ENCODE results near the gene SMPDL3B. TPM values are rescaled to one million over a fixed set of nuclear protein-coding genes. Genes with fewer than 3 reads are reported as not detected.

Gene SMPDL3B
- total and polyA plus RNA-seq, 2 of the 13 experiments (the other 11 are each of a cell fraction or from before 2014, with no cell fraction given): 0.29 to 1.3 TPM

GRCh38 chr1:27993241-27993640, 58.4 kb downstream of the SMPDL3B start:
- H3K4me3 ChIP-seq (replicated peaks in 1 of 3; ENCODE audit: insufficient read depth in 1 of 3, low read depth in 2 of 3, low read length in 3 of 3): no peak overlapping the region
- POLR2A ChIA-PET: no interaction called here
- TF ChIP-seq GLI4 (CRISPR knock-in tag; IDR thresholded peaks at IDR 0.05; ENCODE audit: borderline replicate concordance) (no peak), CBX5 (CRISPR knock-in tag; IDR thresholded peaks at IDR 0.05; ENCODE audit: borderline replicate concordance) (no peak), STAG1 (CRISPR knock-in tag; IDR thresholded peaks at IDR 0.05) (no peak), SRSF9 (IDR thresholded peaks at IDR 0.05; ENCODE audit: borderline replicate concordance, insufficient read depth, low read depth, low read length, poor library complexity, severe bottlenecking) (no peak), LBX2 (CRISPR knock-in tag; IDR thresholded peaks at IDR 0.05; ENCODE audit: borderline replicate concordance) (no peak), ZNF468 (CRISPR knock-in tag; IDR thresholded peaks at IDR 0.05) (no peak), ZNF235 (CRISPR knock-in tag; IDR thresholded peaks at IDR 0.05; ENCODE audit: borderline replicate concordance) (no peak)
- intact Hi-C loops (cut with micrococcal nuclease; ENCODE audit: unreplicated experiment): no loop called here
- no peak overlapping the region for H3K4me2 ChIP-seq (ENCODE audit: low read depth, low read length)
- no peaks in the 10 kb centered on the region for H3K9me3 ChIP-seq (ENCODE audit: low read length)
- 95% methylated on average over 3 of the region's 3 CpGs for WGBS (ENCODE audit: low lambda C conversion rate)
- H2AFZ ChIP-seq (ENCODE audit: low read length): no peak overlapping the region
- DNase-seq (ENCODE audit: low spot score) (no peak), FAIRE-seq (no peak), ATAC-seq (no peak)
- peaks cover 19 to 68% of the 10 kb centered on the region in 2 experiments for H3K36me3 ChIP-seq (replicated peaks in 1 of 2; ENCODE audit: control insufficient read depth in 1 of 2, insufficient read depth in 2 of 2, low read length in 2 of 2)
- no peaks in the 10 kb centered on the region for H3K4me1 ChIP-seq (ENCODE audit: insufficient read depth, low read length)
- in situ Hi-C loops (cut with HindIII; ENCODE audit: extremely low pct_ligation_motif_present, low pct_unique_long_range_greater_than_20kb): no loop called here
- CTCF ChIA-PET (ENCODE audit: low intra/inter-chr PET ratio, low total read pairs): no interaction called here
- H3K9ac ChIP-seq (ENCODE audit: insufficient read depth, low read depth, low read length): no peak overlapping the region
- no peak overlapping the region for H3K27ac ChIP-seq (ENCODE audit: extremely low read length, insufficient read depth, low read length)
- H4K20me1 ChIP-seq (ENCODE audit: insufficient read depth, low read length): no peaks in the 10 kb centered on the region
- no peaks in the 10 kb centered on the region for H3K27me3 ChIP-seq (ENCODE audit: control insufficient read depth in 1 of 2, insufficient read depth in 2 of 2, low read length in 2 of 2)
- no peaks in the 10 kb centered on the region for H3K79me2 ChIP-seq (ENCODE audit: insufficient read depth, low read length)
- BruUV-seq (replicated peaks): no TSS peak

- ATAC-seq (no peak), DNase-seq (ENCODE audit: low spot score) (no peak), FAIRE-seq (no peak)
- intact Hi-C loops (cut with micrococcal nuclease; ENCODE audit: unreplicated experiment) (no loop called here), in situ Hi-C loops (cut with HindIII; ENCODE audit: extremely low pct_ligation_motif_present, low pct_unique_long_range_greater_than_20kb) (no loop called here)
- Histone ChIP-seq H3K27ac (ENCODE audit: extremely low read length, insufficient read depth, low read length) (no peak overlapping the region), H3K27me3 (ENCODE audit: control insufficient read depth in 1 of 2, insufficient read depth in 2 of 2, low read length in 2 of 2) (no peaks in the 10 kb centered on the region), H3K9me3 (ENCODE audit: low read length) (no peaks in the 10 kb centered on the region), H3K4me2 (ENCODE audit: low read depth, low read length) (no peak overlapping the region), H3K4me1 (ENCODE audit: insufficient read depth, low read length) (no peaks in the 10 kb centered on the region), H3K36me3 (replicated peaks in 1 of 2; ENCODE audit: control insufficient read depth in 1 of 2, insufficient read depth in 2 of 2, low read length in 2 of 2) (peaks cover 20 to 63% of the 10 kb centered on the region in 2 experiments), H3K79me2 (ENCODE audit: insufficient read depth, low read length) (no peaks in the 10 kb centered on the region), H3K9ac (ENCODE audit: insufficient read depth, low read depth, low read length) (no peak overlapping the region), H3K4me3 (replicated peaks in 1 of 3; ENCODE audit: insufficient read depth in 1 of 3, low read depth in 2 of 3, low read length in 3 of 3) (no peak overlapping the region), H2AFZ (ENCODE audit: low read length) (no peak overlapping the region), H4K20me1 (ENCODE audit: insufficient read depth, low read length) (no peaks in the 10 kb centered on the region)
- CTCF ChIA-PET (ENCODE audit: low intra/inter-chr PET ratio, low total read pairs): no interaction called here
- TF ChIP-seq SAP130 (CRISPR knock-in tag; IDR thresholded peaks at IDR 0.05; ENCODE audit: low read depth) (no peak), GATAD1 (CRISPR knock-in tag; IDR thresholded peaks at IDR 0.05) (no peak), ZFP1 (CRISPR knock-in tag; IDR thresholded peaks at IDR 0.05) (no peak), ZNF589 (CRISPR knock-in tag; conservative IDR thresholded peaks at IDR 0.05) (no peak), ZBTB3 (CRISPR knock-in tag; IDR thresholded peaks at IDR 0.05; ENCODE audit: borderline replicate concordance, low read depth) (no peak)
- POLR2A ChIA-PET: no interaction called here
- BruUV-seq (replicated peaks): no TSS peak
- 100% methylated on average over 1 of the region's 1 CpG for WGBS (ENCODE audit: low lambda C conversion rate)
These were observed 59.3 kb downstream of the SMPDL3B start for GRCh38 chr1:27994060-27994459.
